ENCODE data around the gene LRRC72.
"Not testable (repeated sequence)": the region's sequence is repeated elsewhere in the genome, so short reads cannot be mapped to it uniquely, and the experiment has no call there.

The LRRC72 gene

DNA sequence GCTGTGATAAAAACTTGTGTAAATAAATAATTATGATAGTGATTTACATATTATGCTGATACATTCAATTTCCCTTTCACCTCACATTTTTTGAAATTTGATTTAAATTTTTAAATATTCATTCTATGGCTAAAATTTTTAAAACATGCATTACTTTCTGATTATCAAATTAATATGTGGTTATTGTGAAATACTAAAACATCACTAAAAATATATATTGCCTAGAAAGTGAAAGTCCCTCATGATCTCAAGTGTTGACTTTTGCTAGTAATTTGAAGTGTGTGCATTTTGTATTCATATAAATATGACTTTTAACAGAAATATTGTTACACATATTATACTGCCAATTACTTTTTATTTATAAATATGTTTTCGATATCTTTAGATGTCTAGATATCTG lies 3.1 kb downstream of the LRRC72 start:
- no peak for DNase-seq

DNA sequence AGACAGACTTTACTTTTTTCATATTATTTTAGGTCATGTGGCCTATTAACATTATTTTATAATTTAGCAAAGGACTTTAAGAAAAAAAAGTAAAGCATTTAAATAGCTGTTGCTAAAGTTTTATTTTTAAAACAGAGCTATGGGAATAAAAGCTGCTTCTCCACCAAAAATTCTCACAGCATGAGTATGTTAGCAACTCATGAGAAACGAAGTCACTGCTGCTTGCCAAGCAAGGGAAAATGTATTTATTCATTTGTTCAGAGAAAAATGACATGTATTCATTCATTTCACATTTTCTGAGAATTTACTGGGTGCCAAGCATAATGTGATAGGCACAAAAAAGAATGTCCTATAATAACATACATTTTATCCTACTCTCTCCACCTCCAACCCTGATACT lies 5.1 kb downstream of the LRRC72 start:
- no peak for DNase-seq

DNA sequence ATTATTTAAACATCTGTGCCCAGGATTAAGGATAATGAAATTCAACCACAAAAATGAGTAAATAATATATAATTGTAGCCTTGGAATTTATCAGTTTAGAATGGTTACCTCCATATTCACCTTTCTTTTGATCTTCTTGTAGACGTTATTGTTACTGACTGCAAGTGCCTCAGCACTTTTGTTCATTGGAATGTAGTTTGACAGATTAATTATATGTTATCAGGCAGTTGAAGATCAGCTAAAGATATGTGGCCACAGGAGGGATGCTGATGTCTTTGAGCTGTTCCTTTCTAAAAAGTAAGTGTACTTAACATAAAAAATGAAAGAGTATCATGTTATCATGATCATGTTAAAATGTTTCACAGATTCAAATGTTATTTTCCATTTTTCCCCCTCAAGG lies 5.6 kb downstream of the LRRC72 start:
- no peak for DNase-seq

DNA sequence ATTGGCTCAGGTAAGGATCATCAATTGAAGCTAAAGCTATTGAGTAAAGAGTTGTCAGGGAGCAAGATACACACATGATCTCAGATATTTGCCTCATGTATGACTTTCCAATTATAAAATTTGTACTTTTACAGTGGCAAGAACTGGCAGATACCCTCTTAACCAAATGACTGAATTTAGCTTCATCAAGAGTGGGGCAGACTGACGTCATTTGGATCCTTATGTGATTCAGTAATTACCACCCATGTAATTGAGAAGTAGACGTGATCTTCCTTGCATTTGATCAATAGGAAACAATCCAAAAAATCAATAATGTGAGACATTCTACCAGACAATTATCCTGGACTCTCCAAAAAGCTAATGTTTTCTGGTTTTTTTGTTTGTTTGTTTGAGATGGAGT lies 8.9 kb downstream of the LRRC72 start:
- DNase-seq = no peak

DNA sequence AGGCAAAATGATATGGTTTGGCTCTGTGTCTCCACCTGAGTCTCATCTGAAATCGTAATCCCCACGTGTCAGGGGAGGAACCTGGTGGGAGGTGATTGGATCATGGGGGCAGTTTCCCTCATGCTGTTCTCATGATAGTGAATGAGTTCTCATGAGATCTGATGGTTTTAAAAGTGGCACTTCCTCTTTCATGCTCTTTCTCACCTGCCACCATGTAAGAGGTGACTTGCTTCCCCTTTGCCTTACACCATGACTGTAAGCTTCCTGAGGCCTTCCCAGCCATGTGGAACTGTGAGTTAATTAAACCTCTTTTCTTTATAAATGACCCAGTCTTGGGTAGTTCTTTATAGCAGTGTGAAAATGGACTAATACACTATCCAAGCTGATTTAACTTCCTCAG lies 13.9 kb downstream of the LRRC72 start:
- DNase-seq = not testable (repeated sequence)

DNA sequence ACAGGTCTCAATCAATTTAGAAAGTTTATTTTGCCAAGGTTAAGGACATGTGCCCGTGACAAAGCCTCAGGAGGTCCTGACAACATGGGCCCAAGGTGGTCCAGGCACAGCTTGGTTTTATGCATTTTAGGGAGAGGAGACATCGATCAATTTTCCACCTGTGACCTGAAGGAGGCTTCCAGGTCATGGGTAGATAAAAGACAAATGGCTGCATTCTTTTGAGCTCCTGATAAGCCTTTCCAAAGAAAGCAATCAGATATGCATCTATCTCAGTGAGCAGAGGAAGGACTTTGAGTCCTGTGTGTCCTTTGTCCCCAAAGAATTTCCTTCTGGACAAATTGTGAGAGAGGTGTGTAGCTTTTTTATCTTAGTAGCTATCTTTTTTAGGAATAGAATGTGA lies 15.8 kb downstream of the LRRC72 start:
- DNase-seq = no peak

DNA sequence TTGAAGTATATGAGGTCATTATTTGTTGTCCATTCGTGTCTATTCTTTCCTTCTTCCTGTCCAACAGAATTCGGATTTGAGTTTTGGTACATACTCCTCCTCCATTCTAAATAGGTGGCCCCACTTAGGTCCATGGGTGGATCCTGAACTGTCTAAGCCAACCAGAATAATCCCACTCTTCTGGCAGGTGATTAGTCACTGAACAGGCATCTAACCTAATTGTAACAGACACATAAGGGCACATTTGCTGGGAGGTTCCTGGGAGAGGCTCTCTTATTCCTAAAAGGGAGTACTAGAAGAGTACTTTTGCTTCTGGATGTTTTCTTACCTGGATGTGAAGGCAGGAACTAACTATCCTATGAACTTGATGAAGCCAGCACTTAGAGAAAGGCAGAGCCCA lies 16.8 kb downstream of the LRRC72 start:
- no peak for DNase-seq

DNA sequence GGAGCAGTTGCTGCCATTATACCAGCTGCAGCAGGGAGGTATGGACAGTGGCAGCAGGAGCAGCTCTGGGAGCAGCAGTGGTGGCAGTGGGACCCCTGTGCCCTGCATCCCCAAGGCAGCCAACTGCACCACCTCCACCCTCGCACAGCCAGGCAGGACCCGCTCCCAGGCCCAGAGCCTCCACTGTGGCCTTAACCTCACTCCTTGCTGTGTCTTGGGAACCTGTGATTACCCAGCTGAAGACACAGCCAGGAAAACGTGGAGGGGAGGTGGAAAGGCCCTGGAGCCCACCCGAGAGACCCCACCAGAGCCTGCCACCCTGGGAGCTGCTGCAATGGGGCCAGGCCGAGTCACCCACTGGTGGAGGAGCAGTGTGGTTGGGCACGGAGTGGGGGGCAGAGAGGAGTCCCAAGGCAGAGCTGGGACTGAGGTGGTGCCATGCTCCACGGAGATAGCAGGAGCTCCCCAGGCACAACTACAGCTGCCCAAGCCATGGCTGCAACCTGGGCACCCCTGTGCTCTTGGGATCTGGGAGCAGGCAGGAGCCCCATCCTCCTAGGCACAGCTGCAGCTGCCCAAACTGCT lies 20.4 kb downstream of the LRRC72 start:
- DNase-seq = no peak

DNA sequence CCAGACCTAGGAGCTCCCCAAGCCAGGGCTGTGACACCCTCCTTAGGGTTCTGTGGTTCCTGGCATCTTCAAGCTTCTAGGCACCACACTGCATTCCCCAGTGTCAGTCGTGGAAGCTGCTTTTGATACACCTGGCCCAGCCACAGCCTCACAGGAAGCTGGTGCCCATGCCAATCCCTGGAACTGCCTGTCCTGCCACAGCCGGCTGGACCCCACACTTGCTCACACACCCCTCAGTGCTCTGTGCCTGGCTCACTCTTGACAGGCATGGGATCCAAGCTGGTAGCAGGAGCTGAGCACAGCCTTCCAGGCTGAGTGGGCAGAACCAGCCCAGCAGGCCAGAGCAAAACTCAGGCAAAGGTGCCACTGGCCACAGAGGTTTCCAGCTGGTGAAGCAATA lies 21.8 kb downstream of the LRRC72 start:
- no peak for DNase-seq

DNA sequence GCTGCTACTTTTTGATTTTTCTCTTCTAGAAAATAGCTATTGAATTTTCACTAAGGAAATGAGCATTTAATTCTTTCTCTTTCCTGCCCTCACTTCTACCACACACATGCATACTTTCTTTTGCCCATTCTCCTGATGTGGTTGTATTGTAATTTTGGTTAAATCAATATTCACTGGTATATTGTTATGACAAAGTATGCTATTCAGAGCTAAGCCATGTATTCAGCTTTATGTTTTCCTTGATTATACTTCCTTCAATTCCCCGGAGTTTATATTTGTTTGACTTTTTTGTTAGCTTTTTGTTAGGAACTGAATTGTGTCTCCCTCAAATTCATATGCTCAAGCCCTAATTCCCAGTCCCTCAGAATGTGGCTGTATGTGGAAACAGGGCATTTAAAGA lies 24.0 kb downstream of the LRRC72 start:
- DNase-seq = no peak

DNA sequence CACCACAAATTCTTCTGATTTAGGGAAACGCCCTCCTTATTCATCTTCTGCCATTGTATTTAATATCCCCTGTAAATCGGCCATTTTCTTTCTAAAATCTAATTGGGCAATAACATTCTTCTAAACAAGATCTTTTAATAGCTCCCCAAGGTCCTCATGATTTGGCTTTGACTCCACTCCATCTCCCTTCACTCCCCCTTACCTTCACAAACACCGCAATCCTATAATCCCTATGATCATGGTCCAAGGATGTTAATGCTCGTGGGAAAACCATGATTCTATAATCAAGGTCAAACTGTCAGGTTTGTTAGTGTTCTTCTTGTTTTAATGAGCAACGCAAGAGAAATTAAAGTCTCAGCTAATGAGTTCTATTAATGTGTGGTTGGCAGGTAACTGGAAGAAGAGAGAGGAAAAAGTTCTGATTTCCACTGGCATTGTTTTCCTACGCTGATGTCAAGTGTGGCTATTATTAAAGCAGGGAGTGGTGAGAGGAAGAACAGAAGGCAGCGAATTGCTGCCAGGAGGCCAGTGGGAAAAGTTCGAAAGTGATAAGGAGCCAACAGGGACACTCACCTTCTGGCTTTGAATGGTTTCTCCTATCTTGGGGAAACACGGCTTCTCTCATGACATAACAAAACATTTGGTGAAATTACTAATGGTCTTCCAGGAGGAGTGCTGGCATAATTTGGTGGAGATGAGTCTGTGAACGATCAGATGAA lies 28.1 kb downstream of the LRRC72 start:
- DNase-seq = no peak

DNA sequence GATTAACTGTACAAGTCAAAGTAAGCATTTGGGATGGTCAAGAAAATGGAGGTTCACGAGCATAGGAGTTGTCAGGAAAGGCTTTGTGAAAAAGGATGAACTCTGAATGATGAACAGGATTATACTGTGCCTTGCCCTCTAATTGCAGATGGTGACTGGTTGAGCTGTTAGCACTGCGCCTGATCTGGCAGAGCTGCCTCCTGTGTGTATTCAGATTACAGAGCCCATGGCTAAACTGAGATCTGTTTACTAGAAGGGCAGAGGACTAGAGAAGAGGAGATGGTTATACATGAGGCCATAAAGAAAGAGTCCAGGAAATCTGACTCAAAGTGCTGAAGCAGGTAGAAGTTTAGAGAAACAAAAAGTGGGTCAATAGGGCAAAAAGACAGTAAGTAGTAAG lies 29.7 kb downstream of the LRRC72 start:
- no peak for DNase-seq

DNA sequence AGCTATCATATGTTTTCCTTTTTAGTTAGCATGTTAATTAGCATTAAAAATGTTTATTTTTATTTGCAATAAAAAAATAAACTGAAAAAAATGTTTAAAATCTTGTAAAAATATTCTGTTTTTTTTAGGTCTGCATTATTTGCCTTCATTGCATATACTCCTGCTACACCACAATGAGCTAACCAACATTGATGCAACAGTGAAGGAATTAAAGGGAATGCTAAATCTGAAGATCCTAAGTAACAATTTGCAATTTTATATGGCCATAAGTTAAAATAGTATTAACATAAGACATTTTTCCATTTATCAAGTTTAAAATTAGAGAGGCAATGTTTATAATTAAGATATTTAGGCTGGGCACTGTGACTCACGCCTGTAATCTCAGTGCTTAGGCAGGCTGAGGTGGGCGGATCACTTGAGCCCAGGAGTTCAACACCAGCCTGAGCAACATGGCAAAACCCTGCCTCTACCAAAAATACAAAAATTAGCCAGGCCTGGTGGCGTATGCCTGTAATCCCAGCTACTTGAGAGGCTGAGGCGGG lies 32.2 kb downstream of the LRRC72 start:
- no peak for DNase-seq

DNA sequence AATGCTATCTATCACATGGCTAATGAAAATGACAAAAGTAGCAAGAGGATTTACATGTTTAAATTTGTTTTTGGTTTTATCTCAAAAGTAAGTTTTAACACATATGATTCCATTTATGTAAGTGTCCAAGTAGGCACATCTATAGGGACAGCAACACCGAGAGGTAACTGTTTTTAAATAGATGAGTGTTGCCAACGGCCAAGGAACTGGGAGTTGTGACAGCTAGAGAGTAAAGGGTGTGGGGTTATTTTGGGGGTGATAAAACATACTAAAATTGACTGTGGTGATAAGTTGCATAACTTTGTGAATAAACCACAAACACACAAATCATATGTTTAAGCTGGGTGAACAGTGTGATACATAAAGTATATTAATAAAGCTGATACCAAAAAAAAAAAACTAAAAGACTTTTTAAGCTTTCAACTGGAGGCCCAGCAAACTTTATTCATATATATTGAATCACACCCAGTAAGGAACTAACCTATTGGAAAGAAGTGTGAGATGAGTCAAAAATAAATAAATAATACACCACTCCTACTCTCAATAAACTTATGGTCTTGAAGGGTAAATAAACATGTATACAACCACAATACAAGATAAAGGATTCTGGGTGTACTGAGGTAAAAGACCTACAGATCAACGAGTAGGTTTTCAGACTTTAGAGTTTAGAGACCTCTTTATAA lies 33.0 kb downstream of the LRRC72 start:
- DNase-seq = no peak

DNA sequence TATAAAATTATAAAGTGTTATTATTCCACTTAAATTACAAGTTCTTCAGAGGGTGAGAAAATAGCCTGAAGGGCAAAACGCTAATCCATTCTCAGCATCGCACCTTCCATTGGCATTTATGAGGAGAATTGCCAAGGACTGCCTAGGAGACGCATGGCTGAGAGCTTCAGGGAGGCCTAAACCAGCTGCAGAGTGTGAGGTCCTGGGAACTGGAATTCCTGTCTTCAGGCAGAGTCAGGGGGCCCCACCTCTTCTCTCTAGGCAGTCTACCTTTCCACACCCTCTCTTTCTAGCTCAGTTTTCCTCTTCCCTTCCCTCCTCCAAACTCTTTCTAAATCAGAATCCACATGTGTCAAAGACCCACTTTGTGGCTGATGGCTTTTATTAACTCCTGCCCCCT lies 35.3 kb downstream of the LRRC72 start:
- no peak for DNase-seq

DNA sequence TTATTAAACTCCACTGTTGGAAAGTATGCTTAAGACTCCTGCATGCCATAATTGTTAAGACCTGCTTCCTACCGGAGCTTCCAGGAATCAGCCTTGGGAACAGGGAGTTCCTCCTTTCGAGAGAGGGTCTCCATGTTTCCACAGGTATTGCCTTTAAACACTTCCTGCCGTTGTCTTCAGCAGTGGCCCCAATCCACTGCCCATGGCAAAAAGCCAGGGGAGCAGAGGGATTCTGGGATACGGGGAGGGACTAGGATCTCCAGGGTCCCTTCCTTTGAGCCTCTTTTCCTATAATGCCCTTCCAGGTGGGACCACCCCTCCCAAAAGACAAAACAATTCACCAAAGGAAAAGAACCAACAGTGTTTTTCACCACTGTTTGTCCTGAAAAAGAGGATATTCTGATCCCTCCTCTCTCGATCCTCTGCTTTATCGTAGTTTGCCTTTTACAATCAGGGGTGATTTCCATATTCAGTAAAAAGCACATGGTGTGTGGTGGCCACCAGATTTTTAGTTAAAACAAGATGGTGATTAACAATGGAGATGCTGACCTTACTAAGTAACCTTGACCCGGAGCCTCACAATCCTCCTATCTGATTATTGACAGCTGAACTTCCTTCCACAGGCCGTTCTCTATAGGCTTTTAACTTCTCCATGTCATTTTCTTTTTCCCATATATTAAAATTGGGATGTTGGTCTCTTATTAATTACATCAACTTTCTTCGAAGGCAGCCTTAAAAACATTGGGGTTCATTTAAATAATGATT lies 36.0 kb downstream of the LRRC72 start:
- no peak for DNase-seq

DNA sequence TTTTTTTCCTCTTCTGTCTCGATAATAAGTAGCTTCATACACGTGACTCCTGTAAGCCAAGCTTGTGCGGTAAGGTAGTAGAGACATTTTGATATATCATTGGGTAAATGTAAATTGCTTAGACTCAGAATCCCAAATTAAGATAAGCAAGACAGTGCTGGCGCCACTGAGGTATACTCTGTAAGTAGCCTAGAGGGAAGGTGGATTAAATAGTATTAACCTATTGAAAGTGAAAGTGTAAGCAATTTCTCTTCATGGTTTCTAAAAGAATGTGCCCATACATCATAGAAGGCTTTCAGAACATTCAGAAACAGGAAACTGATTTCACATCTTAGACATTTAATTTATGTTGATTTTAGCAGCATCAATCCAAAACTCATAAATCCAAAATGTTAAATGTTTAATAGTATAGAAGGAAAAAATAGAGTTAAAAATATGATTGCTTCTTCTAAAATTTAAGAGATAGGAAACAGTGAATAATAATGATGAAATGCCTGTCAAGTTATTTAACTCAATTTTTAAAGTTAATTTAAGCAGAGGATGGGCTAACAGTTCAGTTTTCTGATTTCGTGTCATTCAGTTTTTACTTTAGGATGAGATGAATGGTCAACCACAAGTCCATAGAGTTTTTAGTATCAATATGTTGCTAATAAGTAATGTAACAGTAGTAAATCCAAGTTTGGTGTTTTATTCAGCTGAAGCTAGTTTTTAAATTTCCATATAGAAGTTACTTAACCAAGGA lies 36.8 kb downstream of the LRRC72 start:
- no peak for DNase-seq

DNA sequence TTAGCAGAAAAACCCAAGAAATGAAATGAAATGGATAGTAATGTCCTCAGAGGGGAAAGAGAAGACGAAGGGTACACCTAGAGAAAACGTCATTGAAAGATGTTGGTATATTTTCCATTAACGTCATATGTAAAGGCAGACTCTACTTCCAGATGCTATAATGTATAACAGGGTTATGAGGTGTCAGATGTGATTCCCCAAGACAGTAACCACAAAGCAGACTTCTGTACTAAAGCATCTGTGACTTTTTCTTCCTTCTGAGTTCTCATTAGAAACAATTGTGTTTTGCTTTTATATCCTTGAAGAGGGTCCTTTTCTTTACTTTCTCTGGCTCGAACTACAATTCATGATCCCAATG lies 37.4 kb downstream of the LRRC72 start:
- DNase-seq = no peak

DNA sequence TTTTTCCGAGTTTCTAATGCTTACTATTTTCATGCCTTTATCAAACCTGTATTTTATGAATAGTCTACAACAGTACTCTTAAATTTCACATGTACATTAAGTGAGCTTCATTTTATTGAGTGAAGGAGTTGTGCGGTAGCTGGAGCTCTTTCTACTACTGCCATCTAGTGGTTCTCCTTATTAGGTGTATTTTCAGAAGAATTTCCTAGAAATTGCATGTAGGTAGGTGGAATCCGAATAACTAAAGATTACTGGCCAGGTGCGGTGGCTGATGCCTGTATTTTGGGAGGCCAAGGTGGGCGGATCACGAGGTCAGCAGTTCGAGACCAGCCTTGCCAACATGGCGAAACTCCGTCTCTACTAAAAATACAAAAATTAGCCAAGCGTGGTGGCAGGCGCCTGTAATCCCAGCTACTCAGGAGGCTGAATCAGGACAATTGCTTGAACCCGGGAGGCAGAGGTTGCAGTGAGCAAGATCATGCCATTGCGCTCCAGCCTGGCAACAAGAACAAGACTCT lies 38.3 kb downstream of the LRRC72 start:
- DNase-seq = peak; percentile 51 to 57

DNA sequence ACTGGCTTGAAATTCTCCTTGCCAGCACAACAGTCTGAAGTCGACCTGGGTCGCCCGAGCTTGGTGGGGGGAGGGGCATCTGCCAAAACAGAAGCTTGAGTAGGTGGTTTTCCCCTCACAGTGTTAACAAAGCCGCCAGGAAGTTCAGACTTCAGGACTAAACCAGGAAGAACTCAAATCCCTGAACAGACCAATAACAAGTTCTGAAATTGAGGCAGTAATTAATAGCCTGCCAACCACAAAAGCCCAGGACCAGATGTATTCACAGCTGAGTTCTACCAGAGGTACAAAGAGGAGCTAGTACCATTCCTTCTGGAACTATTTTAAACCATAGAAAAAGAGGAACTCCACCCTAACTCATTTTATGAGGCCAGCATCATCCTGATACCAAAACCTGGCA lies 45.3 kb downstream of the LRRC72 start:
- DNase-seq = no peak

DNA sequence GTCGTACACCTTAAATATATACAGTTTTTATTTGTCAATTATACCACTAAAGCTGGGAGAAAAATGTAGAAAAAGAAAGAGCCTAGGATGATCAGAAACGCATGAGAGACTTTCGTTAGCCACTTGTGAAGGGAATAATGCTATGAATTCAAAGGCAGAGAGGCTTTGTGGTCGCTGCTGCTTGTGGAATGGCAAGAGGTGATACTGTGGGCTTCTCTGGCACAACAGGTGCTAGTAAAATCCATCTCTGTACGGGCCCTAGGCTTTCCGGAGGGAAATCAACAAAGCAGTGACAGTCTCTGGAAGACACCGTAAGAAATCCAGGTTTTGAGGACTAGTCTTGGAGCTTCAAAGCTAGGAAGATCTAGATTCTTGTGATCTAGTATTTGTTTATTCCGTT lies 52.6 kb downstream of the LRRC72 start:
- no peak for DNase-seq

DNA sequence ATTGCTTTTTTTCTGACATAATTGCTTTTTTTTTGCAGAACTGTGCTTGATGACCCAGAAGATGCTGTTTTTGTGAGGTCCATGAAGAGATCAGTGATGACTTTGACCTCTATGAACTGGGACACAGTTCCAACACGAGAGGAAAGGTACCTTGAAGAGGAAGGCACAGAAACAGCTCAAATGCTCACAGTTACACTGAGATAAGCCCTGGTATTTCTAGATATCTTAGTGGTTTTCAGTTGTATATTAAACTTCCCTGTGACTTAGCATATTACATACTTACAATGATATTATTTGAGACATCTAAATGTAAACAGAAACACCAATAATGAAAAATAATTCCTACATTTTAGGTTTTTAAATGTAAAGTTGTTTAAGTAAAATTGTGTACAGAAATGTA lies 54.7 kb downstream of the LRRC72 start:
- DNase-seq = no peak

DNA sequence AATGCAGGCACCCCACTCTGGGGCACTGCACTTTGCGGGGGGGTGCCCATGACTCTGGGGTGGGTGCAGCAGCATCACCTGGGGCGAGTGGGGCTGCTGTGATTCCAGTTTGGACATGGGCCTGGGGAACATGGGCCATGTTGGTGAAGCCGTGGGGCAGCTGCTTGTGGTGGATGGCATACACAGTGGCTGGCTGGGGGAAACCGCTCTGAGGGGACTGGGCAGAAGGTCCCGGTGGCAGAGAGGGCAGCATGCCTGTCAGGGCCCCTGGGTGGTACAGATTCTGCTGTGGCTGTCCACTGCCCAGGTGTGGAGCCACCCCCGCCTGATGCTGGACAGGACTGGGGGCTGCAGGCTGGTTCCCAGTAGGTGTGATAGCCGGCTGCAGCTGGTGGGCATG lies 57.2 kb downstream of the LRRC72 start:
- DNase-seq = no peak

Data from Kasumi-1 (cell line).